Measurements from ENCODE around the gene LSP1. TPM values are rescaled to one million over a fixed set of nuclear protein-coding genes. Genes with fewer than 3 reads are reported as not detected.

LSP1 gene
- total and polyA plus RNA-seq, 2 of the 8 experiments (the other 6 are each of a cell fraction or from before 2014, with no cell fraction given): 0.03 TPM; not detected in 1

DNA sequence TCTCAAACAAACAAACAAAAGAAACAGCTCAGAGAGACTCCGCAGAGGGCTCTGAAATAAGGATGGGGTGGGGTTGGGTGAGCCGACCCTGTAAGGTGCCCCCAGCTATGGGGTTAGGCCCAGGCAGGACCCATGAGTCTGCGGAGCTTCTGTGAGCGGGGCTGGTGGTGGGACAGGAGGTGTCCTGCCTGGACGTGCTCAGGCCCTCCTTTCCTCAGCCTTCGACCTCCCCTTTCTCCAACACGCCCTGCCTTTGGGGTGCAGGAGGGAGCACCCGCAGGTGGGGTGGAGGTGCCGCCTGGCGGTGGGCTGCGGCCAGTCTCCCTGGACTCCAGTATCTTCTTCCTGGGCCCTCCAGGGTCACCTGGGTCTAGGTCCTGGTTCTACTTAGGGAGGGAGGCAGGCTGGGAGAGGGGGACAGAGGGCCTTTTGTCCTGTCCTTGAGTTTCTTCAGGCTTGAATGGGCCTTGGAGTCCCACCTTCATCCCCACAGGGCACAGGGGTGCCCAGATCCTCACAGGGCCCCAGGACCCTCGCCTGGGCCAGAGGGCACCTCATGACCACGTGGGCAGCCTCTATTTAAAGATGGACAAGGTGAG is 26.6 kb downstream of the LSP1 start:
- no peak overlapping the region for H3K23ac ChIP-seq (ENCODE audit: insufficient read length)
- DNase-seq (ENCODE audit: low read depth in 1 of 2, low spot score in 2 of 2) (no peak), FAIRE-seq (no peak)
- H2BK120ac ChIP-seq (replicated peaks; ENCODE audit: low read depth, low read length): no peak overlapping the region
- no peak overlapping the region for H3K4ac ChIP-seq (replicated peaks; ENCODE audit: insufficient read length, low read depth, low read length)
- no peak overlapping the region for H3K18ac ChIP-seq (ENCODE audit: extremely low read depth, low read length)
- no peak overlapping the region for H3K56ac ChIP-seq (replicated peaks; ENCODE audit: insufficient read length, low read depth, low read length)
- H3K9me3 ChIP-seq (ENCODE audit: insufficient read depth in 2 of 2, low read depth in 1 of 2, low read length in 1 of 2): no peaks in the 10 kb centered on the region
- H3K9ac ChIP-seq (replicated peaks in 1 of 4; ENCODE audit: extremely low read depth in 1 of 4, low read depth in 3 of 4, low read length in 3 of 4): no peak overlapping the region
- no peak overlapping the region for H3K4me3 ChIP-seq (ENCODE audit: extremely low read depth in 1 of 4, insufficient read depth in 2 of 4, low read depth in 3 of 4, low read length in 4 of 4)
- H3K27ac ChIP-seq (ENCODE audit: low read depth, low read length): no peak overlapping the region
- H4K8ac ChIP-seq (ENCODE audit: extremely low read depth, insufficient read depth, low read length): peak overlapping the region; percentile 51; the same call in 1 of the 2 replicates
- POLR2A ChIA-PET (ENCODE audit: partially characterized antibody): no interaction called here
- peaks cover under 1% of the 10 kb centered on the region; the same call in 1 of the 2 replicates for H3K23me2 ChIP-seq (ENCODE audit: low read depth, low read length)
- no peak overlapping the region for H4K5ac ChIP-seq (ENCODE audit: insufficient read length, low read depth, low read length)
- H3K36me3 ChIP-seq (ENCODE audit: control insufficient read depth in 2 of 4, insufficient read depth in 4 of 4, low read length in 3 of 4): no peaks in the 10 kb centered on the region
- H3K79me1 ChIP-seq (ENCODE audit: low read depth, low read length): no peaks in the 10 kb centered on the region
- peaks cover 0 to 5% (median 2%) of the 10 kb centered on the region in 4 experiments; a peak in 3 of 7 replicates for H3K4me1 ChIP-seq (replicated peaks in 1 of 4; ENCODE audit: control insufficient read depth in 3 of 4, insufficient read depth in 4 of 4, low read length in 3 of 4)
- 97% methylated on average over 10 of the region's 13 CpGs; no CpG with 5 or more reads in 1 of the 2 experiments for WGBS, 2 experiments (ENCODE audit: extremely low coverage in 1 of 2, insufficient coverage in 1 of 2, insufficient read length in 1 of 2, insufficient replicate concordance in 2 of 2, low coverage in 1 of 2, low lambda C conversion rate in 2 of 2, missing lambda C conversion rate in 1 of 2)
- H2BK20ac ChIP-seq (ENCODE audit: low read length): no peak overlapping the region
- no peak overlapping the region for H4K91ac ChIP-seq (replicated peaks; ENCODE audit: insufficient read length, low read length)
- no peak overlapping the region for H3K4me2 ChIP-seq (ENCODE audit: insufficient read depth in 1 of 2, low read depth in 2 of 2, low read length in 2 of 2)
- CTCF ChIA-PET (ENCODE audit: partially characterized antibody): interaction anchor here (0.7 to 5.5 kb wide), 8 partner anchors 8 to 285 kb away, joined by 3 to 156 read pairs (median 4); partner anchors contain the start of gene TNNT3
- no peaks in the 10 kb centered on the region; a peak in 1 of 7 replicates for H3K27me3 ChIP-seq (replicated peaks in 1 of 4; ENCODE audit: control insufficient read depth in 3 of 4, extremely low read depth in 1 of 4, insufficient read depth in 3 of 4, low read length in 3 of 4)
- H2AFZ ChIP-seq (ENCODE audit: low read length): no peak overlapping the region
- H4K20me1 ChIP-seq (replicated peaks in 1 of 2; ENCODE audit: control insufficient read depth in 1 of 2, insufficient read depth in 2 of 2, low read length in 2 of 2): no peaks in the 10 kb centered on the region
- H2BK12ac ChIP-seq (ENCODE audit: low read depth, low read length): no peak overlapping the region
- H2BK5ac ChIP-seq (ENCODE audit: low read depth, low read length): no peak overlapping the region
- no peak overlapping the region for H3K14ac ChIP-seq (ENCODE audit: insufficient read length)
- no peak overlapping the region for H2BK15ac ChIP-seq (ENCODE audit: low read length)
- no peaks in the 10 kb centered on the region for H3K79me2 ChIP-seq (ENCODE audit: control insufficient read depth in 1 of 2, insufficient read depth in 2 of 2, low read length in 2 of 2)
- H2AK5ac ChIP-seq (ENCODE audit: low read depth, low read length): no peak overlapping the region
- no peak for TF ChIP-seq KDM5A (IDR thresholded peaks at IDR 0.05; ENCODE audit: low read length)
- no peak for TF ChIP-seq SP2 (IDR thresholded peaks at IDR 0.05; ENCODE audit: low read length)
- TF ChIP-seq PHF8 (conservative IDR thresholded peaks at IDR 0.05; ENCODE audit: low read depth, low read length): no peak
- TF ChIP-seq RAD21 (IDR thresholded peaks at IDR 0.05 in 1 of 2, conservative IDR thresholded peaks at IDR 0.05 in 1 of 2; ENCODE audit: low read depth in 2 of 2, low read length in 2 of 2): no peak
- no peak for TF ChIP-seq KDM4A (IDR thresholded peaks at IDR 0.05; ENCODE audit: low read depth, low read length, severe bottlenecking)
- no peak for TF ChIP-seq SAP30 (IDR thresholded peaks at IDR 0.05; ENCODE audit: insufficient read depth, insufficient replicate concordance, low read length)
- TF ChIP-seq RNF2 (IDR thresholded peaks at IDR 0.05; ENCODE audit: borderline replicate concordance, low read depth, low read length, missing control alignments, poor library complexity, severe bottlenecking): no peak
- TF ChIP-seq ZNF274 (IDR thresholded peaks at IDR 0.05; ENCODE audit: borderline replicate concordance, extremely low read depth, low read length): no peak
- no peak for TF ChIP-seq POLR2AphosphoS5 (IDR thresholded peaks at IDR 0.05; ENCODE audit: low read depth, low read length)
- no peak for TF ChIP-seq CEBPB (IDR thresholded peaks at IDR 0.05; ENCODE audit: low read depth, low read length)
- no peak for TF ChIP-seq BCL11A (IDR thresholded peaks at IDR 0.05; ENCODE audit: low read depth in 2 of 2, low read length in 2 of 2)
- TF ChIP-seq SP1 (IDR thresholded peaks at IDR 0.05; ENCODE audit: low read depth, low read length): no peak
- TF ChIP-seq TAF1 (IDR thresholded peaks at IDR 0.05; ENCODE audit: low read depth, low read length): no peak

All from H1 (cell line).